Keratinocyte (primary cell): ENCODE data around the gene FEM1B. TPM values are rescaled to one million over a fixed set of nuclear protein-coding genes. Genes with fewer than 3 reads are reported as not detected.

Experiments
- DNase-seq: peaks from one replicate; pipeline ENCODE4 v3.0.0-alpha.2; 2011; ENCODE audit warnings: low read depth, missing footprints, low spot score
- FAIRE-seq: peaks from 2 replicates; lab custom pipeline; 2011; peaks lifted over from hg19 to GRCh38; lab: Jason Lieb, UNC
- H2AFZ ChIP-seq: 2 replicates; pipeline ENCODE4 v1.6.0; 2012; ENCODE audit warnings: low read length, control low read depth, inconsistent platforms; ENCODE audit not compliant: control insufficient read depth
- H3K27ac ChIP-seq: 2 replicates; pipeline ENCODE4 v1.5.1; 2011; ENCODE audit warnings: low read length; ENCODE audit not compliant: control insufficient read depth, insufficient read depth
- H3K27me3 ChIP-seq: 3 replicates; pipeline ENCODE4 v1.6.0; 2011; ENCODE audit warnings: low read length; ENCODE audit not compliant: control insufficient read depth, insufficient read depth; ENCODE audit errors: extremely low read depth
- H3K36me3 ChIP-seq, 2 experiments: 2 replicates in 1 of 2; 3 replicates in 1 of 2; pipeline ENCODE4 v1.5.1; 2011; ENCODE audit warnings: low read length in 2 of 2, mild to moderate bottlenecking in 1 of 2; ENCODE audit not compliant: control insufficient read depth in 2 of 2, insufficient read depth in 2 of 2; ENCODE audit errors: extremely low read depth in 1 of 2
- H3K4me1 ChIP-seq: 3 replicates; pipeline ENCODE4 v1.5.1; 2011; ENCODE audit warnings: low read length; ENCODE audit not compliant: control insufficient read depth, insufficient read depth; ENCODE audit errors: extremely low read depth
- H3K4me2 ChIP-seq: 3 replicates; pipeline ENCODE4 v1.6.0; 2011; ENCODE audit warnings: low read depth, low read length; ENCODE audit not compliant: control insufficient read depth, insufficient read depth; ENCODE audit errors: extremely low read depth
- H3K4me3 ChIP-seq, 3 experiments: fragments of 200-600 bp in 1 of 3; sonication (generic) in 1 of 3; 2 replicates in 2 of 3; 3 replicates in 1 of 3; pipeline ENCODE4 v1.5.1; 2011 to 2016; ENCODE audit warnings: low read length in 3 of 3, mild to moderate bottlenecking in 3 of 3, control low read depth in 2 of 3, inconsistent platforms in 1 of 3, low read depth in 1 of 3, mixed read lengths in 1 of 3, mixed run types in 1 of 3, moderate library complexity in 1 of 3; ENCODE audit not compliant: control insufficient read depth in 2 of 3, insufficient read depth in 2 of 3; ENCODE audit errors: extremely low read depth in 1 of 3
- H3K79me2 ChIP-seq: 2 replicates; pipeline ENCODE4 v1.6.0; 2012; ENCODE audit warnings: low read length; ENCODE audit not compliant: control insufficient read depth, insufficient read depth
- H3K9ac ChIP-seq: 3 replicates; pipeline ENCODE4 v1.6.0; 2011; ENCODE audit warnings: low read length; ENCODE audit not compliant: control insufficient read depth, insufficient read depth; ENCODE audit errors: extremely low read depth
- H3K9me1 ChIP-seq: 3 replicates; pipeline ENCODE4 v1.6.0; 2011; ENCODE audit warnings: low read length; ENCODE audit not compliant: control insufficient read depth, insufficient read depth; ENCODE audit errors: extremely low read depth
- H3K9me3 ChIP-seq: 2 replicates; pipeline ENCODE4 v1.5.1; 2012; ENCODE audit warnings: low read depth, low read length; ENCODE audit not compliant: control insufficient read depth
- H4K20me1 ChIP-seq: 3 replicates; pipeline ENCODE4 v1.6.0; 2011; ENCODE audit warnings: low read length; ENCODE audit not compliant: control insufficient read depth, insufficient read depth; ENCODE audit errors: extremely low read depth
- CTCF ChIP-seq, 3 experiments: IDR thresholded peaks in 1 of 3; conservative IDR thresholded peaks in 1 of 3; optimal IDR thresholded peaks in 1 of 3; 2 replicates in 2 of 3; 3 replicates in 1 of 3; pipeline versions ENCODE3 to v1.5.1; 2011; ENCODE audit warnings: low read length in 3 of 3, mild to moderate bottlenecking in 3 of 3, moderate library complexity in 2 of 3, control low read depth in 1 of 3, inconsistent platforms in 1 of 3; ENCODE audit not compliant: insufficient read depth in 2 of 3; ENCODE audit errors: extremely low read depth in 1 of 3
- EZH2 ChIP-seq: IDR thresholded peaks from one replicate; pipeline ENCODE4 v1.6.1; 2012; ENCODE audit warnings: inconsistent platforms, mild to moderate bottlenecking, low read length, moderate library complexity
- dilution Hi-C: fragments of 300-500 bp; cut with MboI; formaldehyde crosslinking; loops from one replicate; pipeline ENCODE4 v1.7.0; 2020; ENCODE audit warnings: low sequenced_read_pairs; ENCODE audit not compliant: extremely low pct_ligation_motif_present
- polyA plus RNA-seq, 5 experiments: library from polyadenylated mRNA; depleted of rRNA in 3 of 5; stranded (reverse) in 3 of 5; stranded (forward) in 1 of 5; unstranded in 1 of 5; fragments of >200 nt; gene quantifications; 1 replicate in 1 of 5; 2 replicates in 3 of 5; 3 replicates in 1 of 5; pipeline versions ENCODE4 v1.2.1 to v1.2.3, GENCODE V29; 2011 to 2012; ENCODE audit warnings: missing spikeins in 2 of 5, low read depth in 1 of 5, low replicate concordance in 1 of 5

Gene FEM1B
- polyA plus RNA-seq, 1 donor (not counting 4 experiments of a cell fraction or from before 2014, with no cell fraction given), result 92.6 TPM

GRCh38 chr15:68344600-68344999 is 67.1 kb downstream of the FEM1B start:
- peak; percentile 71 for FAIRE-seq
- no peaks in the 10 kb centered on the region for H3K9me3 ChIP-seq
- dilution Hi-C loops, result no loop called here
- TF ChIP-seq CTCF (optimal IDR thresholded peaks at IDR 0.05 in 1 of 3, IDR thresholded peaks at IDR 0.05 in 1 of 3, conservative IDR thresholded peaks at IDR 0.05 in 1 of 3; ENCODE audit: extremely low read depth in 1 of 3, insufficient read depth in 2 of 3, low read length in 3 of 3) (no peak), EZH2 (no peak)
- H3K9me1 ChIP-seq, result no peaks in the 10 kb centered on the region
- H3K4me2 ChIP-seq, result no peak overlapping the region
- H3K27ac ChIP-seq, result no peak overlapping the region
- H2AFZ ChIP-seq, result no peak overlapping the region
- H3K36me3 ChIP-seq, result no peaks in the 10 kb centered on the region
- H3K9ac ChIP-seq, result no peak overlapping the region
- DNase-seq, result no peak
- H3K4me1 ChIP-seq, result peaks cover 27% of the 10 kb centered on the region
- no peak overlapping the region for H3K4me3 ChIP-seq
- H3K79me2 ChIP-seq, result no peaks in the 10 kb centered on the region
- H4K20me1 ChIP-seq, result no peaks in the 10 kb centered on the region
- H3K27me3 ChIP-seq, result no peaks in the 10 kb centered on the region

Other genes with a start within 250 kb of the FEM1B start
- 38.0 to 75.3 TPM (median 58.2 TPM) in 3 replicates for gene PIAS1, start 223.4 kb upstream of the FEM1B start, polyA plus RNA-seq
- gene CALML4, start 72.4 kb upstream of the FEM1B start, polyA plus RNA-seq, result 3.0 to 7.0 TPM (median 3.3 TPM) in 3 replicates
- 26.7 to 36.3 TPM (median 33.0 TPM) in 3 replicates for gene CLN6, start 48.0 kb upstream of the FEM1B start, polyA plus RNA-seq
- not detected in 3 replicates for gene ITGA11, start 154.4 kb downstream of the FEM1B start, polyA plus RNA-seq